Astrocyte (in vitro differentiated cells and primary cell): ENCODE data around the gene GPRC5D. TPM values are rescaled to one million over a fixed set of nuclear protein-coding genes. Genes with fewer than 3 reads are reported as not detected.
A peak's percentile ranks its signal among the peaks of the same experiment; 100 is the strongest.

ENCODE experiments used
- DNase-seq: peaks from one replicate; pipeline ENCODE4 v3.0.0-alpha.2; 2010; ENCODE audit warnings: low read depth
- FAIRE-seq: peaks from 2 replicates; lab custom pipeline; 2011; peaks lifted over from hg19 to GRCh38; lab: Jason Lieb, UNC
- H2AFZ ChIP-seq: 2 replicates; pipeline ENCODE4 v1.6.0; 2012; ENCODE audit warnings: low read depth, low read length, inconsistent platforms
- H3K27ac ChIP-seq: 2 replicates; pipeline ENCODE4 v1.5.1; 2011; ENCODE audit warnings: low read depth, low read length, inconsistent platforms
- H3K27me3 ChIP-seq: 2 replicates; pipeline ENCODE4 v1.6.0; 2011; ENCODE audit warnings: low read length, inconsistent platforms; ENCODE audit not compliant: insufficient read depth
- H3K36me3 ChIP-seq: 2 replicates; pipeline ENCODE4 v1.5.1; 2011; ENCODE audit warnings: low read length, inconsistent platforms; ENCODE audit not compliant: insufficient read depth
- H3K4me1 ChIP-seq: 2 replicates; pipeline ENCODE4 v1.5.1; 2011; ENCODE audit warnings: low read length, inconsistent platforms; ENCODE audit not compliant: insufficient read depth
- H3K4me2 ChIP-seq: 2 replicates; pipeline ENCODE4 v1.6.0; 2012; ENCODE audit warnings: low read length, inconsistent platforms
- H3K4me3 ChIP-seq: 2 replicates; pipeline ENCODE4 v1.5.1; 2011; ENCODE audit warnings: low read depth, mild to moderate bottlenecking, low read length, inconsistent platforms; ENCODE audit not compliant: insufficient read depth
- H3K79me2 ChIP-seq: 2 replicates; pipeline ENCODE4 v1.6.0; 2012; ENCODE audit warnings: mild to moderate bottlenecking, low read length, inconsistent platforms; ENCODE audit not compliant: insufficient read depth
- H3K9ac ChIP-seq: 2 replicates; pipeline ENCODE4 v1.6.0; 2012; ENCODE audit warnings: mild to moderate bottlenecking, low read length, inconsistent platforms
- H3K9me3 ChIP-seq: 2 replicates; pipeline ENCODE4 v1.5.1; 2012; ENCODE audit warnings: low read depth, mild to moderate bottlenecking, low read length, inconsistent platforms; ENCODE audit not compliant: insufficient read depth
- H4K20me1 ChIP-seq: 2 replicates; pipeline ENCODE4 v1.6.0; 2012; ENCODE audit warnings: low read length, inconsistent platforms; ENCODE audit not compliant: insufficient read depth
- H3K27ac Mint-ChIP-seq: one replicate; pipeline ENCODE4 v1.8.0; 2021; ENCODE audit warnings: mild to moderate bottlenecking, mixed read lengths; ENCODE audit not compliant: unreplicated experiment
- H3K27me3 Mint-ChIP-seq: one replicate; pipeline ENCODE4 v1.8.0; 2021; ENCODE audit warnings: low read depth, mixed read lengths; ENCODE audit not compliant: unreplicated experiment
- H3K36me3 Mint-ChIP-seq: one replicate; pipeline ENCODE4 v1.8.0; 2021; ENCODE audit warnings: low read depth, mixed read lengths; ENCODE audit not compliant: unreplicated experiment
- H3K4me1 Mint-ChIP-seq: one replicate; pipeline ENCODE4 v1.8.0; 2021; ENCODE audit warnings: low read depth, mixed read lengths; ENCODE audit not compliant: unreplicated experiment
- H3K4me3 Mint-ChIP-seq: one replicate; pipeline ENCODE4 v1.8.0; 2021; ENCODE audit warnings: mild to moderate bottlenecking, moderate library complexity, mixed read lengths; ENCODE audit not compliant: unreplicated experiment
- H3K9me3 Mint-ChIP-seq: one replicate; pipeline ENCODE4 v1.8.0; 2021; ENCODE audit warnings: mild to moderate bottlenecking, mixed read lengths; ENCODE audit not compliant: unreplicated experiment
- EZH2 ChIP-seq: IDR thresholded peaks from 2 replicates; pipeline ENCODE4 v1.6.1; 2012; ENCODE audit warnings: mild to moderate bottlenecking, low read length, inconsistent platforms; ENCODE audit not compliant: insufficient read depth
- total RNA-seq: library from RNA; stranded (reverse); gene quantifications from 2 replicates; pipeline ENCODE4 v1.2.1, GENCODE V29; 2021
- TF ChIP-seq, protein P1 (sequence below): IDR thresholded peaks from 2 replicates; pipeline ENCODE4 v1.5.1; 2011; ENCODE audit warnings: low read depth, mild to moderate bottlenecking, inconsistent platforms, low read length, moderate library complexity; ENCODE audit not compliant: insufficient read depth

The GPRC5D gene
- total RNA-seq, 1 donor from 2014 or later = not detected

- no peak for FAIRE-seq
- H3K4me1 Mint-ChIP-seq = peaks cover 28% of the 10 kb centered on the region
- no peak overlapping the region for H3K27ac Mint-ChIP-seq
Measured at GRCh38 chr12:12903642-12904609, 48.0 kb downstream of the GPRC5D start.

GRCh38 chr12:12902036-12902435 is 49.9 kb downstream of the GPRC5D start:
- H3K9me3 ChIP-seq = no peaks in the 10 kb centered on the region
- peaks cover 2% of the 10 kb centered on the region for H3K36me3 Mint-ChIP-seq
- H3K9ac ChIP-seq = peak overlapping the region; percentile 78
- H3K27ac ChIP-seq = peak overlapping the region; percentile 85
- H3K4me3 Mint-ChIP-seq = peak overlapping the region; percentile 60
- H3K27me3 Mint-ChIP-seq = no peaks in the 10 kb centered on the region
- no peaks in the 10 kb centered on the region for H3K27me3 ChIP-seq
- TF ChIP-seq EZH2 = no peak
- peaks cover 35% of the 10 kb centered on the region for H3K4me1 ChIP-seq
- H3K27ac Mint-ChIP-seq = peak overlapping the region; percentile 85
- H3K4me2 ChIP-seq = peak overlapping the region; percentile 75
- no peaks in the 10 kb centered on the region for H3K36me3 ChIP-seq
- no peak overlapping the region for H2AFZ ChIP-seq
- peak overlapping the region; percentile 9 for H3K4me3 ChIP-seq
- peaks cover 28% of the 10 kb centered on the region for H3K4me1 Mint-ChIP-seq
- DNase-seq = peak; percentile 70
- H3K79me2 ChIP-seq = no peaks in the 10 kb centered on the region
- no peak for FAIRE-seq
- H3K9me3 Mint-ChIP-seq = no peaks in the 10 kb centered on the region
- H4K20me1 ChIP-seq = no peaks in the 10 kb centered on the region

More at GRCh38 chr12:12903642-12904609, 48.0 kb downstream of the GPRC5D start:
- Histone ChIP-seq H4K20me1 (no peaks in the 10 kb centered on the region), H3K9me3 (no peaks in the 10 kb centered on the region), H3K27ac (no peak overlapping the region), H3K4me3 (no peak overlapping the region), H3K79me2 (no peaks in the 10 kb centered on the region), H3K27me3 (no peaks in the 10 kb centered on the region), H3K36me3 (no peaks in the 10 kb centered on the region), H2AFZ (no peak overlapping the region), H3K4me2 (no peak overlapping the region), H3K9ac (no peak overlapping the region), H3K4me1 (peaks cover 30% of the 10 kb centered on the region)
- no peak for TF ChIP-seq EZH2
- TF ChIP-seq, protein P1, sequence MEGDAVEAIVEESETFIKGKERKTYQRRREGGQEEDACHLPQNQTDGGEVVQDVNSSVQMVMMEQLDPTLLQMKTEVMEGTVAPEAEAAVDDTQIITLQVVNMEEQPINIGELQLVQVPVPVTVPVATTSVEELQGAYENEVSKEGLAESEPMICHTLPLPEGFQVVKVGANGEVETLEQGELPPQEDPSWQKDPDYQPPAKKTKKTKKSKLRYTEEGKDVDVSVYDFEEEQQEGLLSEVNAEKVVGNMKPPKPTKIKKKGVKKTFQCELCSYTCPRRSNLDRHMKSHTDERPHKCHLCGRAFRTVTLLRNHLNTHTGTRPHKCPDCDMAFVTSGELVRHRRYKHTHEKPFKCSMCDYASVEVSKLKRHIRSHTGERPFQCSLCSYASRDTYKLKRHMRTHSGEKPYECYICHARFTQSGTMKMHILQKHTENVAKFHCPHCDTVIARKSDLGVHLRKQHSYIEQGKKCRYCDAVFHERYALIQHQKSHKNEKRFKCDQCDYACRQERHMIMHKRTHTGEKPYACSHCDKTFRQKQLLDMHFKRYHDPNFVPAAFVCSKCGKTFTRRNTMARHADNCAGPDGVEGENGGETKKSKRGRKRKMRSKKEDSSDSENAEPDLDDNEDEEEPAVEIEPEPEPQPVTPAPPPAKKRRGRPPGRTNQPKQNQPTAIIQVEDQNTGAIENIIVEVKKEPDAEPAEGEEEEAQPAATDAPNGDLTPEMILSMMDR = no peak
- Mint-ChIP-seq H3K36me3 (peaks cover 2% of the 10 kb centered on the region), H3K9me3 (no peaks in the 10 kb centered on the region), H3K4me3 (no peak overlapping the region), H3K27me3 (no peaks in the 10 kb centered on the region)
- DNase-seq = no peak

DNA sequence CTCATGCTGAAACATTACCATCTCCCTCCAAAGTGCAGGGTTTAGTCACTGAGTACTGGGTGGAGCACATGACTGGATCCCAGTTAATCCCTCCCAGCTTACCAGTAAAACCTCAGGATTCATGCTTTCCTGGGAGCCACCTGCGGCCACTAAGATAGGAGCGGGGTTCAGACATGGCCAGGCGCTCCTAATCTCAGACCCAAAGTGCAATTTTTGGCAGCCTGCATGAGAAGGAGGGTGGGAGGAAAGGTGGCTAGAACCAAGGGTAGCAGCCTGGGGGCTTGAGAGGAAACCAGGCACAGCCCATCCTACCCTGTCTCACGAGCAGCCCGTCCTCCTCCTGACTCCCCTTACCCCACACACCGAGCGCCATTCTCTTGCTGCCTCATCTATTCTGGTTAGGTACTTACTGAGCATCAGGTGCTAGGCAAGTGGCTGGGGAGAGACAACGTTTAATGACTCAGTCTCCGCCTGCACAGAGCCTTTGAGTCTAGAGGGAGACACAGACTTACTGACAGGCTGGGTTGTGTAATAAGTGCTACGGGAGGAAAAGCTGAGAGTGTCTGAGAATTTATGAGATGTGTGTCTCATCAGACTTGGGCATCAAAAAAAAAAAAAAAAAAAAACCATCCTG is 50.7 kb downstream of the GPRC5D start:
- H2AFZ ChIP-seq = no peak overlapping the region
- H3K4me2 ChIP-seq = peak overlapping the region; percentile 75
- H3K27me3 Mint-ChIP-seq = no peaks in the 10 kb centered on the region
- H3K27ac ChIP-seq = peak overlapping the region; percentile 85
- H3K79me2 ChIP-seq = no peaks in the 10 kb centered on the region
- no peaks in the 10 kb centered on the region for H3K27me3 ChIP-seq
- H3K9ac ChIP-seq = peak overlapping the region; percentile 78
- H3K9me3 ChIP-seq = no peaks in the 10 kb centered on the region
- H3K36me3 Mint-ChIP-seq = peaks cover 2% of the 10 kb centered on the region
- no peaks in the 10 kb centered on the region for H4K20me1 ChIP-seq
- no peaks in the 10 kb centered on the region for H3K36me3 ChIP-seq
- FAIRE-seq (peak; percentile 82), DNase-seq (peak; percentile 97)
- H3K4me3 ChIP-seq = peak overlapping the region; percentile 9
- H3K4me1 Mint-ChIP-seq = peaks cover 28% of the 10 kb centered on the region
- peak overlapping the region; percentile 85 for H3K27ac Mint-ChIP-seq
- peaks cover 40% of the 10 kb centered on the region for H3K4me1 ChIP-seq
- no peak overlapping the region for H3K4me3 Mint-ChIP-seq
- TF ChIP-seq, protein P1 = no peak
- no peak for TF ChIP-seq EZH2
- H3K9me3 Mint-ChIP-seq = no peaks in the 10 kb centered on the region
